Kidney epithelial cell (primary cell): ENCODE data around the gene GNLY. TPM values are rescaled to one million over a fixed set of nuclear protein-coding genes. Genes with fewer than 3 reads are reported as not detected.
"Not testable (repeated sequence)": the region's sequence is repeated elsewhere in the genome, so short reads cannot be mapped to it uniquely, and the experiment has no call there.

Experiments
- DNase-seq: peaks from one replicate; pipeline ENCODE4 v3.0.0-alpha.2; 2010; ENCODE audit warnings: low read depth
- H3K27me3 ChIP-seq: 2 replicates; pipeline ENCODE4 v1.6.0; 2011; ENCODE audit warnings: low read length; ENCODE audit not compliant: control insufficient read depth, insufficient read depth
- H3K36me3 ChIP-seq: 2 replicates; pipeline ENCODE4 v1.5.1; 2011; ENCODE audit warnings: low read length; ENCODE audit not compliant: control insufficient read depth, insufficient read depth
- H3K4me3 ChIP-seq: 2 replicates; pipeline ENCODE4 v1.5.1; 2011; ENCODE audit warnings: low read depth, mild to moderate bottlenecking, control low read depth, low read length
- total RNA-seq: library from RNA; depleted of rRNA; stranded (reverse); fragments of >200 nt; gene quantifications from 2 replicates; pipeline ENCODE4 v1.2.3, GENCODE V29; 2015
- TF ChIP-seq, protein P1 (sequence below): IDR thresholded peaks from 2 replicates; pipeline ENCODE4 v1.5.1; 2011; ENCODE audit warnings: mild to moderate bottlenecking, moderate library complexity, low read length, control low read depth, inconsistent platforms; ENCODE audit not compliant: insufficient read depth, poor library complexity, severe bottlenecking

Gene GNLY
- total RNA-seq, 1 donor from 2014 or later = not detected

DNA sequence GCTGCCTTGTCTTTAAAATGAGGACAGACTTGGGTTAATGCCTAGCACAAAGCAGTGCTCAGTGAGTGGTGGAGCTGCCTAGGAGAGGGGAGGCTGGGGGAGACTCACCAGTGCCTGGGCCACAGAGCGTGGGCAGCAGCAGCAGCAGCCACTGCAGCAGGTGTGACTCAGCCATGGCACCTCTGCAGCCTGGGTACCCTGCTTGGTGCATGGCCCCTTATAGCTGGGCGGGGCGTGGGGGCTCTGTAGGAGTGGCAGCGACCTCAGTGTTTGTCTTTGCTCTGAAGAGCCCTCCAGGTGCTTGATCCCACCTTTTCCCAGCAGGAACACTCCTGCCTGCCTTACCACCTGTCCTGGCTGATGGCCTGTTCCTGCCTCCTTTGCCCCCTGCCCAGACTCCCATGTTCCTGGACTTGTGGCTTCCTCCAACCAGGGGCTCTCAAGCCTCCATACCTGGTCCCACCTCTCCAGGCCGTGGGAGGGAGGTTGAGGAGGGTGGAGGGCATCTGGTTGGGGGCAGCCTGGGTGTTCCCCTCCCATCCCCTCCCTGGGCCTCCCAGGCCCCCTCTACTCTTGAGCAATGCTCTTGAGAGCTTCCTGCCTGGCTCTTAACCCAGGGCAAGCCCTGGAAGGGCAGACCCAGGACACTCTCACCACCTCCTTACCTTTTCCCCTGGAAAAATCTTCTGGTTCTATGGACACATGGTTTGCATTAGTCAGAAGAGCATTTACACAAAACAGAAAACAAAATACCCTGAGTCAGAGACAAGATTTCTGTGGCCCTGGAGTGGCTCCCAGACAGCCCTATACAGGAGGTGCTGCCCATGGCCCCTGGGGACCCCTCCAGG lies 25.9 kb upstream of the GNLY start, which contains the start of gene SFTPB:
Gene SFTPB, minus strand, starts transcription at position 191 of the 848 bp plus-strand sequence. Its CDS starts 16 bp downstream, at position 175.
- TF ChIP-seq, protein P1, sequence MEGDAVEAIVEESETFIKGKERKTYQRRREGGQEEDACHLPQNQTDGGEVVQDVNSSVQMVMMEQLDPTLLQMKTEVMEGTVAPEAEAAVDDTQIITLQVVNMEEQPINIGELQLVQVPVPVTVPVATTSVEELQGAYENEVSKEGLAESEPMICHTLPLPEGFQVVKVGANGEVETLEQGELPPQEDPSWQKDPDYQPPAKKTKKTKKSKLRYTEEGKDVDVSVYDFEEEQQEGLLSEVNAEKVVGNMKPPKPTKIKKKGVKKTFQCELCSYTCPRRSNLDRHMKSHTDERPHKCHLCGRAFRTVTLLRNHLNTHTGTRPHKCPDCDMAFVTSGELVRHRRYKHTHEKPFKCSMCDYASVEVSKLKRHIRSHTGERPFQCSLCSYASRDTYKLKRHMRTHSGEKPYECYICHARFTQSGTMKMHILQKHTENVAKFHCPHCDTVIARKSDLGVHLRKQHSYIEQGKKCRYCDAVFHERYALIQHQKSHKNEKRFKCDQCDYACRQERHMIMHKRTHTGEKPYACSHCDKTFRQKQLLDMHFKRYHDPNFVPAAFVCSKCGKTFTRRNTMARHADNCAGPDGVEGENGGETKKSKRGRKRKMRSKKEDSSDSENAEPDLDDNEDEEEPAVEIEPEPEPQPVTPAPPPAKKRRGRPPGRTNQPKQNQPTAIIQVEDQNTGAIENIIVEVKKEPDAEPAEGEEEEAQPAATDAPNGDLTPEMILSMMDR = no peak
- Histone ChIP-seq H3K36me3 (no peaks in the 10 kb centered on the region), H3K4me3 (no peak within 1 kb of the TSS), H3K27me3 (no peaks in the 10 kb centered on the region)
- DNase-seq = no peak

DNA sequence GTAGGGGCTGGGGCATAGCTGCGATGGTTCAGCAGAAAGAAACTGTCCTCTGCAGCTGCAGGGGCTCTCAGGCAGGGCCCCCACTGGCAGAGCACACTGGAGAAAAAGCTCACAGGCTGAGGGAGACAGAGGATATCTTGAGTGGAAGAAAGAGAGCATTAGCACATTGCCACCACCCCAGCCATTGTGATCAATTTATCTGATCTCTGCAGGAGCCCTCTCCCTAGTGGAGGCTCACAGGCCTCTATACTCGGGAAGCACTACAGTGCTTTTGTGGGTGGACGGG lies 25.4 kb upstream of the GNLY start:
- Histone ChIP-seq H3K36me3 (no peaks in the 10 kb centered on the region), H3K27me3 (no peaks in the 10 kb centered on the region), H3K4me3 (no peak overlapping the region)
- no peak for DNase-seq
- TF ChIP-seq, protein P1 = no peak

DNA sequence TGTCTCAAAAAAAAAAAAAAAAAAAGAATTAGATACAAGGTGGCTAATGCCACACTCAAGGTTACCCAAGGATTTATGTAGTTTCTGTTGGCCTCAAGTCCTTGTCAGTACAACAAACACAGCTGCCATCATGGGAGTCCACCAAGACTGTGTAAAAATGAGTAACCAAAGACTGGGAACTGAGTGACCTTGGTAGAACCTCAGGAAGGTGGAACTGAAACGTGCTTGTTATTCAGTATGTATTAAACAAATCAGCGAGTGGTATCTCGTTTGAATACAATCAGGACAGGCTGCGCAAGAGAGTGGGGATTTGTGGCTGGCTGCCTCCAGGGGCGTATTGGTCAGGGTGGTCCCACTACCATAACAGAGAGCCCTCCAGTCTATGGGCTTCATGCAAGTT lies 24.6 kb upstream of the GNLY start:
- Histone ChIP-seq H3K27me3 (no peaks in the 10 kb centered on the region), H3K4me3 (no peak overlapping the region), H3K36me3 (no peaks in the 10 kb centered on the region)
- TF ChIP-seq, protein P1 = no peak
- no peak for DNase-seq

DNA sequence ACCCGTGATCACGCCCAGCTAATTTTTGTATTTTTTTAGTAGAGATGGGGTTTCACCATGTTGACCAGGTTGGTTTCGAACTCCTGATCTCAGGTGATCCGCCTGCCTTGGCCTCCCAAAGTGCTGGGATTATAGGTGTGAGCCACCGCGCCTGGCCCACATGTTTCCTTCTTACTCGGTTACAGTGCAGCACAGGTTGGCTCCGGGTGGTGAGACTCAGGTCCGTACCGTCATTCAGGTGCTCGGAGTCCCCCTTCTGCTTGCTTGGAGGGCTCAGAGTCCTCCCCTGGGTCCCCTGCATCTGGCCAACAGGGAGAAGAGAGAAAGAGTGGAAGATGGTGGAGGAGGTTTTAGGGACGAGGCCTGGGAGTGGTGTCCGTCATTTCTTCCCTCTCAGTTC lies 23.7 kb upstream of the GNLY start:
- H3K36me3 ChIP-seq, H3K4me3 ChIP-seq, DNase-seq, H3K27me3 ChIP-seq: not testable (repeated sequence)

DNA sequence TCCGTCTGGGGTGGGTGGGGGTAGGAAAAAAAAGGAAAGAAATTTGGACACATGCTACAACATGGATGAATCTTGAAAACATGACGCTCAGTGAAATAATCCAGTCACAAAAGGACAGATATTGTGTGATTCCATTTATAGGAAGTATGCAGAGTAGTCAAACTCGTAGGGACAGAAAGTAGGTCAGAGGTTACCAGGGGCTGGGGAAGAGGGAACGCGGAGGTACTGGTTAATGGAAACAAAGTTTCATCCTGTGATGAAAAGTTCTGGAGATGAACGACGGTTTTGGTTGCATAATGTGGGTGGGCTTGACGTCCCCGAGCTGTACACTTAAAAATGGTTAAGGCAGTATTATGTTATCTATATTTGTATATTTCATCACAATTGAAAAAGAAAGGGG lies 21.7 kb upstream of the GNLY start:
- TF ChIP-seq, protein P1 = no peak
- H3K4me3 ChIP-seq = no peak overlapping the region
- no peaks in the 10 kb centered on the region for H3K36me3 ChIP-seq
- H3K27me3 ChIP-seq = peaks cover 6% of the 10 kb centered on the region
- no peak for DNase-seq

DNA sequence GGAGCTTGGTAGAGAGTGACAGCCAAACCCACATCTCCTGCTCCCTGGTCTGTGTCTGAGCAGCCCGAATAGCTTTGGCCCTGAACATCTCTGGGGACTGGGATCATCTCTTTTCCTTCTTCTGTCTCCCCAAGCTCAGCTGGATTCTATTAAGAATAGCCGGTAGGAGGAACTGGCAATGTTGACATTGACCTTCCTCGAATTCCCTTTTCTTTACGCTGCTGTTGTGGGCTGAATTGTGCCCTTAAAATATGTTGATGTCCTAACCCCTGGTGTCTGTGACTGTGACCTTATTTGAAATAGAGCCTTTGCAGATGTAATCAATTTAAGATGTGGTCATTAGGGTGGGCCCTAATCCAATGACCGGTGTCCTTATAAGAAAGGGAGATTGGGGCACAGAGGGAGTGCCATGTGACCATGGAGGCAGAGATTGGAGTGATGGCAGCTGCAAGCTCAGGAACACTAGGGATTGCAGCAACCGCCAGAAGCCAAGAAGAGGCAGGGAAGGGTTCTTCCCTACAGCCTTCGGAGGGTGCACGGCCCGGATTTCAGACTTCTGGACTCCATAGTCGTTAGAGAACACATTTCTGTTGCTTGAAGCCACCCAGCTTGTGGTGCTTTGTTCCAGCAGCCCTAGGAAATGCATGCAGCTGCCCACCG lies 20.3 kb upstream of the GNLY start:
- TF ChIP-seq, protein P1 = no peak
- Histone ChIP-seq H3K36me3 (no peaks in the 10 kb centered on the region), H3K27me3 (peaks cover 6% of the 10 kb centered on the region), H3K4me3 (no peak overlapping the region)
- DNase-seq = no peak
